DMS114 treated with DMSO at 0.1 percent for 48 hours (cell line): ENCODE results near the gene STIM1.

ENCODE experiments used
- DNase-seq: peaks from one replicate; lab custom pipeline; 2025; ENCODE audit not compliant: unreplicated experiment; lab: John Stamatoyannopoulos, UW

Gene STIM1

GRCh38 chr11:3944198-3944597, 88.7 kb downstream of the STIM1 start:
- DNase-seq: no peak

GRCh38 chr11:3946455-3947017, 91.1 kb downstream of the STIM1 start:
- no peak for DNase-seq

- no peak for DNase-seq
These were observed 91.6 kb downstream of the STIM1 start for GRCh38 chr11:3947061-3947460.

GRCh38 chr11:3949125-3949524, 93.7 kb downstream of the STIM1 start:
- no peak for DNase-seq

- no peak for DNase-seq
These were observed 95.7 kb downstream of the STIM1 start for GRCh38 chr11:3950996-3951660.

- no peak for DNase-seq
These were observed 97.3 kb downstream of the STIM1 start for GRCh38 chr11:3952715-3953114.

GRCh38 chr11:3953327-3953726, 97.9 kb downstream of the STIM1 start:
- DNase-seq: no peak

- no peak for DNase-seq
These were observed 99.2 kb downstream of the STIM1 start for GRCh38 chr11:3954448-3955298.

- DNase-seq: no peak
These were observed 99.8 kb downstream of the STIM1 start for GRCh38 chr11:3955299-3955665.

- no peak for DNase-seq
These were observed 100.6 kb downstream of the STIM1 start for GRCh38 chr11:3956038-3956437.

GRCh38 chr11:3956748-3957147, 101.3 kb downstream of the STIM1 start:
- no peak for DNase-seq

- no peak for DNase-seq
These were observed 102.0 kb downstream of the STIM1 start for GRCh38 chr11:3957437-3957836.

- DNase-seq: no peak
These were observed 102.8 kb downstream of the STIM1 start for GRCh38 chr11:3958281-3958680.

- no peak for DNase-seq
These were observed 103.8 kb downstream of the STIM1 start for GRCh38 chr11:3959015-3959902.

GRCh38 chr11:3959903-3960265, 104.4 kb downstream of the STIM1 start:
- DNase-seq: no peak

- no peak for DNase-seq
These were observed 107.0 kb downstream of the STIM1 start for GRCh38 chr11:3962406-3962840.

GRCh38 chr11:3964056-3964455, 108.6 kb downstream of the STIM1 start:
- DNase-seq: no peak

GRCh38 chr11:3964935-3965604, 109.6 kb downstream of the STIM1 start:
- no peak for DNase-seq

GRCh38 chr11:3967695-3968094, 112.2 kb downstream of the STIM1 start:
- DNase-seq: no peak

- DNase-seq: no peak
These were observed 113.7 kb downstream of the STIM1 start for GRCh38 chr11:3969200-3969599.

GRCh38 chr11:3969613-3970012, 114.1 kb downstream of the STIM1 start:
- DNase-seq: no peak
